KOPT-K1 (cell line): ENCODE results near the gene INAFM1.
"Not testable (repeated sequence)": the region's sequence is repeated elsewhere in the genome, so short reads cannot be mapped to it uniquely, and the experiment has no call there.

Experiments
- H3K27ac ChIP-seq: fragments of 200-600 bp; sonication (generic); 2 replicates; pipeline ENCODE4 v1.5.1; 2016; ENCODE audit warnings: antibody characterized with exemption, mild to moderate bottlenecking, low read depth, low read length; ENCODE audit not compliant: poor library complexity, severe bottlenecking
- H3K36me3 ChIP-seq: fragments of 200-600 bp; sonication (generic); 2 replicates; pipeline ENCODE4 v1.5.1; 2017; ENCODE audit warnings: antibody characterized with exemption, mild to moderate bottlenecking, low read length, moderate library complexity; ENCODE audit not compliant: insufficient read depth
- H3K9me3 ChIP-seq: fragments of 200-600 bp; sonication (generic); 2 replicates; pipeline ENCODE4 v1.5.1; 2017; ENCODE audit warnings: antibody characterized with exemption, low read length, mild to moderate bottlenecking; ENCODE audit not compliant: insufficient read depth, poor library complexity, severe bottlenecking

INAFM1 gene

DNA sequence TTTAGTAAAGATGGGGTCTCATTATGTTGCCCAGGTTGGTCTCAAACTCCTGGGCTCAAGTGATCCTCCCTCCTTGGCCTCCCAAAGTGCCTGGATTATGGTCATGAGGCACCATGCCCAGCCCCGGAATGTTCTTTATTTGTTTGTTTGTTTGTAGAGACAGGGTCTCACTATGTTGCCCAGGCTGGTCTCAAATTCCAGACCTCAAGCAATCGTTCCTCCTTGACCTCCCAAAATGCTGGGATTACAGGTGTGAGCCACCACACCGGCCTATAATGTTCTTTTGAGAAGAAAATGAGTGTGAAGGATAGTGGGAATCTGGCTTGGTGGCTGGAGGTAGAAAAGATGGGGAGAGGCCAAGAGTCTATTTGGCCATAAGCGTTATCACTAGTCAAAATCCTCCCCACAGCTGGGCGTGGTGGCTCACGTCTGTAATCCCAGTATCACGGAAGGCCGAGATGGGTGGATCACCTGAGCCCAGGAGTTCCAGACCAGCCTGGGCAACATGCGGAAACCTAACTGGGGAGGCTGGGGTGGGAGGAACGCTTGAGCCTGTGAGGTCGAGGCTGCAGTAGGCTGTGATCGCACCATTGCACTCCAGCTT lies 38.5 kb upstream of the INAFM1 start:
- Histone ChIP-seq H3K36me3 (no peaks in the 10 kb centered on the region), H3K27ac (no peak overlapping the region), H3K9me3 (no peaks in the 10 kb centered on the region)

DNA sequence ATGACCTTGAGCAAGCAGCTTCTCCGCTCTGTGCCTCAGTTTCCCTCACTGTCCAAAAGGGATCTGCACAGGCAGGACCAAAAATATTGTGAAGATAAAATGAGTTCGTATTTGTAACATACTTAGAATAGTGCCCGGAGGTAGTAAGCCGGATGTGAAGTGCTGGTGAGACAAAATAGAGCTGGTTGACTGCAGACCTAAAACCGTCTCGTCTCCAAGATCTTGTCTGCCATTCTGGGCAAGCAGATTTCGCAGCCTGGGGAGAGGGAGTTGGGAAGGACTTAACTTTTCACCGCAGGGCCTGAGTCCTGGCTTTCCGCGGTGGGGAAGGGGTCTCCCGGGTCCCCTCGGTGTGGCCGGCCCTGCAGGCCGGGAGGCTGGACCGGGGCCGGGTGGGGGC lies 35.5 kb upstream of the INAFM1 start:
- Histone ChIP-seq H3K9me3 (no peaks in the 10 kb centered on the region), H3K36me3 (no peaks in the 10 kb centered on the region), H3K27ac (no peak overlapping the region)

- Histone ChIP-seq H3K9me3 (no peaks in the 10 kb centered on the region), H3K36me3 (no peaks in the 10 kb centered on the region), H3K27ac (no peak overlapping the region)
These were observed 34.9 kb upstream of the INAFM1 start for GRCh38 chr19:47239610-47240296.

GRCh38 chr19:47240556-47240955 lies 34.1 kb upstream of the INAFM1 start:
- no peaks in the 10 kb centered on the region for H3K36me3 ChIP-seq
- no peaks in the 10 kb centered on the region for H3K9me3 ChIP-seq
- H3K27ac ChIP-seq = no peak overlapping the region

- H3K27ac ChIP-seq = no peak overlapping the region
These were observed 33.4 kb upstream of the INAFM1 start for GRCh38 chr19:47240996-47241918.

DNA sequence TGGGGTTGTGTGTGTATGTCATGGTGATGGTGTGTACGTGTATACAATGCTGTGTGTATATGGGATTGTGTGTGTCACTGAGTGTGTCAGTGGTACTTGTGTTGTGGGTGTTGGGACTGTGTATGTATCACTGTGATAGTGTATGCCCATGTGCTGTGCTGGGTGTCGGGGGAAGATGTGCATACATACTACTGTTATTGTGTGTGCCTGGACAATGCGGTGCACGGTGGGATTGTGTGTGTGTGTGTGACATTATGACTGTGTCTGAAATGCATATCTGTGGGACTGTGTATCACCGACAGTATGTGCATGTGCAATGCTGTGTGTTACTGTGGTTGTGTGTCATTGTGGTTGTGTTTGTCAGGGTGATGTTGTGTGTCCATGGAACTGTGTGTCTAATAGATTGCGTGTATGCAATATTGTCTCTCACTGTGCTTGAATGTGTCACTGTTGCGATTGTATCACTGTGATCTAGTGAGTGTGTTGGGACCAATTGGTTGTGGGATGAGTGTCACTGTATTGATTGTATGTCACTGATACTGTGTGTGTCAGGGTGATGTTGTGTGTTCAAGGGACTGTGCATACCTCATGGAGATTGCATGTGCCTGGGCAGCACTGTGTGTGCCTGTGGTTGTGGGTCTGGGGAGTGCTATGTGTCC lies 32.6 kb upstream of the INAFM1 start:
- no peak overlapping the region for H3K27ac ChIP-seq
- H3K36me3 ChIP-seq = no peaks in the 10 kb centered on the region

More at GRCh38 chr19:47240996-47241918, 33.4 kb upstream of the INAFM1 start:
- Histone ChIP-seq H3K9me3 (no peaks in the 10 kb centered on the region), H3K36me3 (no peaks in the 10 kb centered on the region)

DNA sequence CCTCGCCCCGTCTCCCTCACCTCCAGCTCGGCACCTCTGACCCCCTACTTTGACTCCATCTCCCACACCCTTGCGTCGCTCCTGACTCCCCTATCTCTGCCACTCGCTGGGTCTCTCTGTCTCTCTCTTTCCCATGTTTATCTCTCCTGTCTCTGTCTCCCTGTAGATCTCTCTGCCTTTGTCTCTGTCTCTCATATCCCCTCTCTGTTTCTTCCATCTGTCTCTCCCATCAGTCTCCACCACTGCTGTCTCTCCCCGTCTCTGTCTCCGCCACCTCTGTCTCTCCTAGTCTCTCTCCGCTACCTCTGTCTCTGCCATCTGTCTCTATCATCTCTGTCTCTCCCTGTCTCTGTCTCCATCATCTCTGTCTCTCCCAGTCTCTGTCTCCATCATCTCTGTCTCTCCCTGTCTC lies 31.3 kb upstream of the INAFM1 start:
- Histone ChIP-seq H3K9me3 (no peaks in the 10 kb centered on the region), H3K27ac (no peak overlapping the region), H3K36me3 (no peaks in the 10 kb centered on the region)

More for the DNA sequence above, 32.6 kb upstream of the INAFM1 start:
- no peaks in the 10 kb centered on the region for H3K9me3 ChIP-seq

DNA sequence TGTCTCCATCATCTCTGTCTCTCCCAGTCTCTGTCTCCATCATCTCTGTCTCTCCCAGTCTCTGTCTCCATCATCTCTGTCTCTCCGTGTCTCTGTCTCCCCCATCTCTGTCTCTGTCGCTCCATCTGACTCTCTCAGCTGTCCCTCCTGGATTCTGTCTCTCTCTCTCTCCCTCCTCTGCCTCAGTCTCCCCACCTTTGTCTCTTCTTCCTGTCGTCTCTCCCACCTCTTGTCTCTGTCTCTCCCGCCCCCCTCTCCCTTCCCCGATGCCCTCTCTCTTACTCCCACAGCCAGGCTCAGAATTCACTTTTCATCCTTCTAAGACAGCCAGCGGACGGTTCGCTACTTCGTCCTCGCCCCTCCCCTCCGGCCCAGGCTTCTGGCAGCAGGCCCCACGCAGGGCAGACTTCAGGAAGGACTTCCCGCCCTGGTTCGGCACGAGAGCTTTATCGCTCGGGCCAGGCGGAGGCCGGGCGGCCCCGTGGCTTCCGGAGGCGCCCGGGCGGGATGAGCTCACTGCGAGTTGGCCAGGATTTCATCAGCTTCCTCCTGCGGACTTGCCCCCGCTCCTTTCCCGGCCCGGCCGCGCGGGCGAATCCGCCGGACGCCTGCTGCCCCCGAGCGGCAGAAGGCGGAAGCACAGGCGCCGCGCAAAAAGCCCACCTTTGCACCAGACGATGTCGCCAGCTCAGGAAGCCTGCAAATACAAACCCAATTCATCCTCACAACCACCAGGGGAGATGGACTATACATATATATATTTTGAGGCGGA lies 30.7 kb upstream of the INAFM1 start:
- Histone ChIP-seq H3K36me3 (no peaks in the 10 kb centered on the region), H3K27ac (no peak overlapping the region), H3K9me3 (no peaks in the 10 kb centered on the region)

GRCh38 chr19:47247308-47247990 lies 27.2 kb upstream of the INAFM1 start:
- Histone ChIP-seq H3K36me3 (no peaks in the 10 kb centered on the region), H3K27ac (no peak overlapping the region), H3K9me3 (no peaks in the 10 kb centered on the region)

GRCh38 chr19:47253016-47253415 lies 21.7 kb upstream of the INAFM1 start:
- H3K27ac ChIP-seq, H3K36me3 ChIP-seq: not testable (repeated sequence)

GRCh38 chr19:47253467-47253881 lies 21.2 kb upstream of the INAFM1 start:
- Histone ChIP-seq H3K36me3 (no peaks in the 10 kb centered on the region), H3K27ac (no peak overlapping the region), H3K9me3 (no peaks in the 10 kb centered on the region)

More at GRCh38 chr19:47253016-47253415, 21.7 kb upstream of the INAFM1 start:
- H3K9me3 ChIP-seq = not testable (repeated sequence)

DNA sequence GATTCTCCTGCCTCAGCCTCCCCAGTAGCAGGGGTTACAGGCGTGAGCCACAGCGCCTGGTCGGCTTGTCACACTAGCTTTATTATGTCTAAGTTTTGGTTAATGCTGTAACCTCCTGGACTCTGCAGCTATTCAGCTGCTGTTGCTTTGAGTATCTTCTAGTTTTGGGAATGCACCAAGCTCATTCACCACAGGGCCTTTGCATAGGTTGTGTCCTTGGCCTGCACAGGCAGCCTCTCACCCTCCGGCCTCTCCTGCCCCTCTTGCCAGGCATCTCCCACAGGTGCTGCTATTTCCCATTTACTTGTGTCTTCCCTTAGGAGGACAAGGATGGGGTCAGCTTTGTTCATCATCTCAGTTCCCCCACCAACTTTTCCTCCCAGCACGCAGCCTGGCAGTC lies 20.7 kb upstream of the INAFM1 start:
- Histone ChIP-seq H3K9me3 (no peaks in the 10 kb centered on the region), H3K36me3 (0 out of 2 replicates have a peak, but pooled peaks cover 5% of the 10 kb centered on the region), H3K27ac (no peak overlapping the region)

DNA sequence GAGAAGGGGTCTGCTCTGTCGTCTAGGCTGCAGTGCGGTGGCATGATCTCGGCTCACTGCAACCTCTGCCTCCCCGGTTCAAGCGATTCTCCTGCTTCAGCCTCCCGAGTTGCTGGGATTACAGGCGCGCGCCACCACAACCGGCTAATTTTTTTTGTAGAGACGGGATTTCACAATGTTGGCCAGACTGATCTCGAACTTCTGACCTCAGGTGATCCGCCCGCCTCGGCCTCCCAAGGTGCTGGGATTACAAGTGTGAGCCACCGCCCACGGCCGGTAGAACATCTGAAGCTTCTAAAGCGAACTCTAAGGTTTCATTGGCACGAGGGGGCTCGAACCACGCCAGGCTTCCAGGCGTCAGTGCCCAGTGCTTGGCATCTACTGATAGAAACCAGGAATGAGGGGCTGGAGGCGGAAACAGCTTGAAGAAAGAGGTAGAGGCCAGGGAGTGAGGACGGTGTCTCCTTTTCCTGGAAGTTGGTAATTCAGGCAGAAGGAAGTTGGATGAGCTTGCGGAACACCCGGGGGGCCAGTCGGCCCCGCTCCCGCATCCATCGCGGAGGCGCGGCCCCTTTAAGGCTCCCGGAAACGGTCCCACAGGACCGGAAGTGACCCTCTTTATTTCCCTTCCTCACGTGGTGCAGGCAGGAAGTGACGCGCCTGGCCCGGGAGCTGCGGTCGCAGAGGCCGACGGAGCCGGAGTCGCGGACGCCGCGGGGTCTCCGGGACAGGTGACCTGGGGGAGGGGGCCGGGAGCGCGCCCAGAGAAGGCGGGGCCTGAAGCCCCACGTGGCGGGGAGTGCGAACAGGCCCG lies 18.6 kb upstream of the INAFM1 start, which contains the start of gene CCDC9:
CCDC9 (plus strand) TSS at position 647 of the 814 bp plus-strand sequence. CDS start 1,876 bp downstream, outside the sequence.
- Histone ChIP-seq H3K36me3 (peaks cover 26% of the 10 kb centered on the region; the same call in 1 of the 2 replicates), H3K27ac (peak within 1 kb of the TSS; percentile 57), H3K9me3 (no peaks in the 10 kb centered on the region)
